H9 (cell line): ENCODE measurements around the gene GEMIN2. TPM values are rescaled to one million over a fixed set of nuclear protein-coding genes. Genes with fewer than 3 reads are reported as not detected.

Experiments
- DNase-seq: peaks from one replicate; pipeline ENCODE4 v3.0.0-alpha.2; 2017
- H2AFZ ChIP-seq: one replicate; pipeline ENCODE4 v1.6.1; 2013; ENCODE audit warnings: mild to moderate bottlenecking, low read length, control low read depth, moderate library complexity
- H2AK5ac ChIP-seq: 2 replicates; pipeline ENCODE4 v1.6.1; 2013; ENCODE audit warnings: low read length, control low read depth, mixed read lengths; ENCODE audit not compliant: insufficient read length
- H2BK120ac ChIP-seq: one replicate; pipeline ENCODE4 v1.6.1; 2013; ENCODE audit warnings: low read depth, mild to moderate bottlenecking, low read length, control low read depth, inconsistent platforms; ENCODE audit not compliant: poor library complexity, severe bottlenecking
- H2BK12ac ChIP-seq: 2 replicates; pipeline ENCODE4 v1.6.1; 2013; ENCODE audit warnings: low read length, control low read depth, mixed read lengths, low read depth; ENCODE audit not compliant: insufficient read length
- H2BK15ac ChIP-seq: 2 replicates; pipeline ENCODE4 v1.6.1; 2013; ENCODE audit warnings: low read depth, low read length, control low read depth
- H2BK20ac ChIP-seq: one replicate; pipeline ENCODE4 v1.6.1; 2013; ENCODE audit warnings: low read depth, mild to moderate bottlenecking, low read length, control low read depth, inconsistent platforms; ENCODE audit not compliant: poor library complexity, severe bottlenecking
- H2BK5ac ChIP-seq: 2 replicates; pipeline ENCODE4 v1.6.1; 2013; ENCODE audit warnings: low read length, control low read depth, mixed read lengths; ENCODE audit not compliant: insufficient read length
- H3K14ac ChIP-seq: 2 replicates; pipeline ENCODE4 v1.6.1; 2013; ENCODE audit warnings: low read length, control low read depth; ENCODE audit not compliant: insufficient read depth
- H3K18ac ChIP-seq: 2 replicates; pipeline ENCODE4 v1.6.1; 2013; ENCODE audit warnings: low read depth, mild to moderate bottlenecking, mixed read lengths, low read length, control low read depth; ENCODE audit not compliant: insufficient read length
- H3K23ac ChIP-seq: 2 replicates; pipeline ENCODE4 v1.6.1; 2013; ENCODE audit warnings: low read length, control low read depth, mixed read lengths, low read depth; ENCODE audit not compliant: insufficient read length
- H3K23me2 ChIP-seq: 2 replicates; pipeline ENCODE4 v1.6.1; 2013; ENCODE audit warnings: low read depth, mild to moderate bottlenecking, mixed read lengths, low read length, control low read depth; ENCODE audit not compliant: insufficient read length, poor library complexity, severe bottlenecking
- H3K27ac ChIP-seq: 2 replicates; pipeline ENCODE4 v1.5.1; 2013; ENCODE audit warnings: low read length, control low read depth, mixed read lengths, low read depth; ENCODE audit not compliant: insufficient read length
- H3K27me3 ChIP-seq: 2 replicates; pipeline ENCODE4 v1.6.1; 2013; ENCODE audit warnings: low read length, control low read depth, inconsistent platforms; ENCODE audit not compliant: insufficient read depth
- H3K4ac ChIP-seq: 2 replicates; pipeline ENCODE4 v1.6.1; 2013; ENCODE audit warnings: low read depth, mild to moderate bottlenecking, control low read depth, inconsistent platforms, low read length, moderate library complexity
- H3K4me1 ChIP-seq: 2 replicates; pipeline ENCODE4 v1.6.1; 2013; ENCODE audit warnings: low read length, control low read depth, inconsistent platforms; ENCODE audit not compliant: insufficient read depth
- H3K4me2 ChIP-seq: 2 replicates; pipeline ENCODE4 v1.6.1; 2013; ENCODE audit warnings: low read length, control low read depth, mixed read lengths; ENCODE audit not compliant: insufficient read length, insufficient read depth
- H3K56ac ChIP-seq: 2 replicates; pipeline ENCODE4 v1.6.1; 2013; ENCODE audit warnings: low read depth, mild to moderate bottlenecking, mixed read lengths, low read length, control low read depth; ENCODE audit not compliant: insufficient read length
- H3K79me1 ChIP-seq: 2 replicates; pipeline ENCODE4 v1.6.1; 2013; ENCODE audit warnings: low read depth, mild to moderate bottlenecking, moderate library complexity, low read length, control low read depth, inconsistent platforms; ENCODE audit not compliant: insufficient read depth, poor library complexity, severe bottlenecking
- H3K79me2 ChIP-seq: 2 replicates; pipeline ENCODE4 v1.6.1; 2013; ENCODE audit warnings: low read length, control low read depth, inconsistent platforms; ENCODE audit not compliant: insufficient read depth
- H3K9ac ChIP-seq: 2 replicates; pipeline ENCODE4 v1.6.1; 2013; ENCODE audit warnings: low read length, control low read depth, mixed read lengths; ENCODE audit not compliant: insufficient read length; ENCODE audit errors: extremely low read depth
- H3K9me3 ChIP-seq: one replicate; pipeline ENCODE4 v1.6.1; 2013; ENCODE audit warnings: low read depth, low read length, inconsistent platforms; ENCODE audit not compliant: control insufficient read depth
- H3T11ph ChIP-seq: one replicate; pipeline ENCODE4 v1.6.1; 2013; ENCODE audit warnings: mild to moderate bottlenecking, low read length, control low read depth, inconsistent platforms
- H4K20me1 ChIP-seq: one replicate; pipeline ENCODE4 v1.6.1; 2013; ENCODE audit not compliant: control insufficient read depth, insufficient read length, insufficient read depth
- H4K5ac ChIP-seq: 2 replicates; pipeline ENCODE4 v1.6.1; 2013; ENCODE audit warnings: low read depth, mild to moderate bottlenecking, mixed read lengths, low read length, control low read depth; ENCODE audit not compliant: insufficient read length
- H4K8ac ChIP-seq: replicated peaks from 2 replicates; pipeline ENCODE4 v1.6.1; 2013; ENCODE audit warnings: low read length, control low read depth, mixed read lengths, low read depth; ENCODE audit not compliant: insufficient read length
- H4K91ac ChIP-seq: 2 replicates; pipeline ENCODE4 v1.6.1; 2013; ENCODE audit warnings: low read depth, mild to moderate bottlenecking, moderate library complexity, mixed read lengths, low read length, control low read depth; ENCODE audit not compliant: insufficient read length
- H3K27ac Mint-ChIP-seq, 3 experiments: 2 replicates in 2 of 3; 3 replicates in 1 of 3; pipeline ENCODE4 v1.8.0; 2020 to 2021; ENCODE audit warnings: mixed read lengths in 3 of 3, mild to moderate bottlenecking in 1 of 3, moderate library complexity in 1 of 3
- H3K27me3 Mint-ChIP-seq: 2 replicates; pipeline ENCODE4 v1.8.0; 2021; ENCODE audit warnings: low read depth, mild to moderate bottlenecking, moderate library complexity, mixed read lengths
- H3K36me3 Mint-ChIP-seq, 3 experiments: 2 replicates in 2 of 3; 3 replicates in 1 of 3; pipeline ENCODE4 v1.8.0; 2020 to 2021; ENCODE audit warnings: low read depth in 3 of 3, mixed read lengths in 3 of 3; ENCODE audit not compliant: insufficient read depth in 1 of 3
- H3K4me1 Mint-ChIP-seq, 2 experiments: 2 replicates each; pipeline ENCODE4 v1.8.0; 2020; ENCODE audit warnings: mixed read lengths in 2 of 2
- H3K4me3 Mint-ChIP-seq, 2 experiments: 2 replicates in 1 of 2; 3 replicates in 1 of 2; pipeline ENCODE4 v1.8.0; 2020 to 2021; ENCODE audit warnings: mild to moderate bottlenecking in 2 of 2, mixed read lengths in 2 of 2, moderate library complexity in 1 of 2
- H3K9me3 Mint-ChIP-seq, 2 experiments: 2 replicates in 1 of 2; 3 replicates in 1 of 2; pipeline ENCODE4 v1.8.0; 2020; ENCODE audit warnings: mild to moderate bottlenecking in 2 of 2, mixed read lengths in 2 of 2, moderate library complexity in 1 of 2
- CTCF ChIP-seq: fragments of 200-600 bp; sonication (generic); conservative IDR thresholded peaks from 3 replicates; pipeline ENCODE4 v1.8.0; 2021; ENCODE audit warnings: antibody characterized with exemption, mild to moderate bottlenecking
- WGBS: extraction: QIAGEN DNeasy Blood & Tissue Kit; methylation state at CpG from one replicate; pipeline ENCODE4 v1.1.7; 2013; ENCODE audit warnings: missing lambda C conversion rate, low lambda C conversion rate, mixed read lengths; ENCODE audit not compliant: insufficient read length; ENCODE audit errors: extremely low coverage; 5-methylcytosine and 5-hydroxymethylcytosine counted together
- total RNA-seq: library from RNA; stranded (reverse); gene quantifications from 2 replicates; pipeline ENCODE4 v1.2.1, GENCODE V29; 2021

Gene GEMIN2
- total RNA-seq, 1 experiment from 2014 or later = 36.3 TPM

- Histone ChIP-seq H3K56ac (no peak overlapping the region), H3K4me2 (no peak overlapping the region), H3K23me2 (no peaks in the 10 kb centered on the region), H4K20me1 (no peaks in the 10 kb centered on the region), H3K27ac (no peak overlapping the region), H3K79me1 (no peaks in the 10 kb centered on the region), H4K8ac (no peak overlapping the region), H4K91ac (no peak overlapping the region), H3K9me3 (no peaks in the 10 kb centered on the region), H3K27me3 (no peaks in the 10 kb centered on the region), H2BK12ac (no peak overlapping the region), H3K18ac (no peak overlapping the region), H2AK5ac (no peak overlapping the region), H3K9ac (no peak overlapping the region), H2BK15ac (no peak overlapping the region), H3K23ac (no peak overlapping the region), H2BK20ac (no peak overlapping the region), H2BK120ac (no peak overlapping the region), H3K14ac (no peak overlapping the region), H4K5ac (no peak overlapping the region), H3K4me1 (peaks cover 3% of the 10 kb centered on the region; the same call in 1 of the 2 replicates), H2BK5ac (no peak overlapping the region), H3T11ph (no peak overlapping the region), H3K79me2 (no peaks in the 10 kb centered on the region), H2AFZ (no peak overlapping the region), H3K4ac (no peak overlapping the region)
- Mint-ChIP-seq H3K9me3 (no peaks in the 10 kb centered on the region), H3K4me1 (peaks cover 11 to 13% of the 10 kb centered on the region in 2 experiments), H3K27me3 (no peaks in the 10 kb centered on the region), H3K36me3 (peaks cover 23 to 55% (median 47%) of the 10 kb centered on the region in 3 experiments; a peak in 6 of 7 replicates), H3K27ac (peak overlapping the region in 1 of 3 experiments; percentile 1; a peak in 1 of 7 replicates), H3K4me3 (no peak overlapping the region)
- WGBS = no CpG with 5 or more reads among the region's 3 CpGs
- TF ChIP-seq CTCF = no peak
- DNase-seq = no peak
Measured at GRCh38 chr14:39094515-39094914, 19.6 kb upstream of the GEMIN2 start.
